Effector CD4-positive, alpha-beta T cell (primary cell): Measurements from ENCODE around the gene DSG3.
"Not testable (repeated sequence)": the region's sequence is repeated elsewhere in the genome, so short reads cannot be mapped to it uniquely, and the experiment has no call there.

Experiments
- DNase-seq: peaks from one replicate; pipeline ENCODE4 v3.0.0-alpha.2; 2020

The DSG3 gene

GRCh38 chr18:31494705-31495244 lies 47.2 kb downstream of the DSG3 start:
- DNase-seq, result not testable (repeated sequence)

- DNase-seq, result no peak
Measured at GRCh38 chr18:31497404-31497835, 49.9 kb downstream of the DSG3 start.

- DNase-seq, result no peak
Measured at GRCh38 chr18:31497836-31498573, 50.5 kb downstream of the DSG3 start, which contains the start of gene DSG2. Gene DSG2, plus strand, starts transcription at chr18:31498177. Its CDS starts 75 bp downstream, at chr18:31498252.

- DNase-seq, result no peak
Measured at GRCh38 chr18:31498574-31499524, 51.3 kb downstream of the DSG3 start.

DNA sequence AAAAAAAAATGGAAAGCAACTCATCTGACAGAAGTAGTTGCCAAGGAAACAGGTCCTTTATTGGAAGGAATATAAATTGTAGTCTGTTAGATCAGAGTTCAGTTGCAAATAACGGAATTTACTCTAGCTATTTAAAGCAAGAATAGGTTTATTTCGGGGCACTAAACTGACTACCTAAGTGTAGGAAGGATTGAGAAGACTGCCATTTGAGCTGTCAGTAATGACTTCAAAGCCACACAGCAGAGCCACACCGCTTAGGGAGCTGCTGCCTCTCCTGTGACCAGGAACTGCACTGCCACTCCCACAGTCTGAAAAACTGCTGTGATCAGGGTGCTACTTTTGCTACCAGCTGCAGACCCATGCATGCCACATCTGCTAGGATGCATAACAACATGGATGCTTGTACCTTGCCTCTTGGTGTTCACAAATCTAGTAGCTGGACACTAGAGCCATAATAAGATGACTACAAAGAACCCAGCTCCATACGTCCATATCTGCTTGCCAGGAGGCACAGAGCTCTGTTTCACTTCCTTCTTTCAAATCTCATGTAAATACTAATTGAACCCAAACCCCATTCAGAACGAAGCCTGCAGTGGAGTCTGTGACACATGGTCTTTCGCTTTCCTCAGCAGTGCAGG lies 52.6 kb downstream of the DSG3 start:
- no peak for DNase-seq

- no peak for DNase-seq
Measured at GRCh38 chr18:31503011-31503410, 55.5 kb downstream of the DSG3 start.

DNA sequence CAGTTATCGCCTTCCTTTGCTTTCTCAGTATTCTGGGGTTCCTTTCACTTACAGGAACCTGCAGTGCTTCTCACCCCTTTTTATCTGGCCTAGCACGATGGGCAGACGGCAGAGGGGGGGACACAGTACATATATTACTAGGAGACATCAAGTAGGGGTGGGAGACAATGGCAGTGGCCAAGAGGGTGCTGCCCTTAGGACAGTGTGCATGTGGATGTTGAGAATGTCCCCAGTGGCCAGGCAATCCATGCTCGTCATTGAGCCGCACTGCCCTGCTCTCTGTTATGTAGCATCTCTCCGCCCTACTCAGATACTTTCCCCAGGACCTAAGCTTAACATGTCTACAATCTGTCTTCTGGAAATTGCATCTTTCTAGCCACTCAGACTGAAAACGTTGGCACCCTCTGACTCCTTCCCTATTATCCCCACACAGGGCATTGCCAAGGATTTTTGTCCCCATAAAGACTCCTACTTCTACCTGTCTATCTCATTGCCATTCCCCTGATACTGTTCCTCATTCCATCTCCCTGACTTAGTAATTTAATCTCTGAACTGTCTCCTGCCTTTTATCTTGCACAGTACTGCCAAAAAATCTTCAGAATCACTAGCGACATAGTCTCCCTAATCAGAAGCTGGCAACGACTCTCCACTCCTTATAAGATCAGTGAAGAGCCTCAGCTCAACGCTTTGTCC lies 57.1 kb downstream of the DSG3 start:
- DNase-seq, result no peak

DNA sequence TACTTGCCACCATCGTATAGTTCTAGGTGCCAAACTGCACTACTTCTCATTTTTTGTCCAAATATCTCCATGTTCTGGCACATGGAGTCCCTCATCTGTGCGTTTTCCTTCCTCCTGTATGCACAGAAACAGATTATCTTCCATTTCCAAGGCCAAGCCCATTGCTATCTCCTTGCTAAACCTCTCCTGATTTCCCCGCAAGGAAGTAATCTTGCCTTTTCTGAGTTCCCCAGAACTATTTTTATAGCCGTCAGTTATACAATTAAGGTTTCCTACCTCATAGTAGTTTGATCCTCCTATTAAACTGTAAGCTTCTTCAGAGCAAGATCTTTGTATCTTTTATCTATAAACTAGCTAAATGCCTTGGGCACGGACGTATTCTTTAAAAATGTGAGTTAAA lies 57.6 kb downstream of the DSG3 start:
- no peak for DNase-seq

DNA sequence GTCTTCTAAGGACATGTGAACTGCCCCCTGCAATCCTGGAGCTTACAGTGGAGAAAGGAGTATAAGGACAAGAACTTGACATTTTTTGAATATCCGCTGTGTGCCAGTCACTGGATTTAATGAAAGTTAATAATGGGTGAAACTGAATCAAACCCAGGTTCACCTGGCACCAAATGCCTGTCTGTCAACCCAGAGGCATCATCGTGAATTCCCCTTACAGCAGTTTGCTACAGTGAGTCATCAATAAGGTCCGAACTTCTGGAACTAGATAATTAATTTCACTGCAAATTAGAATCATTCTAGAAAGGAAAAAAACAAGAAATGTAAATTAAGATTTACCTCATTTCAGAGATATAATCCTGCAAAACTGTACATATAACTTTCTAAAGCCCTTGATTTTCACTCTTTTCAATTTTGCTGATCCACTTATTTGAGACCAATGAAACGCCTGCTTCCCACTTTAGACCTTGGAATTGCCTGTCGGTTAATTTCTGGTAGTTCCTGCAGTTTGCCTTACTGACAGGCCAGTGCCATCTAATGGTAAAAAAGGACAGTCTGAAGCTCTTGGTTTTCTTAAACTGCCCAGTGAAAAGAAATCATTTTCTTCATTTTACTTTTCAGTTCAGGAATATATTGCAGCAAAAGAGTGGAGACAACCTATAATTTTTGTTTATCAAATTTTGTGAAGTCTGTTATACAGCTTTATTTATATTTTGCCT lies 58.6 kb downstream of the DSG3 start:
- no peak for DNase-seq

GRCh38 chr18:31507124-31507523 lies 59.6 kb downstream of the DSG3 start:
- DNase-seq, result not testable (repeated sequence)

DNA sequence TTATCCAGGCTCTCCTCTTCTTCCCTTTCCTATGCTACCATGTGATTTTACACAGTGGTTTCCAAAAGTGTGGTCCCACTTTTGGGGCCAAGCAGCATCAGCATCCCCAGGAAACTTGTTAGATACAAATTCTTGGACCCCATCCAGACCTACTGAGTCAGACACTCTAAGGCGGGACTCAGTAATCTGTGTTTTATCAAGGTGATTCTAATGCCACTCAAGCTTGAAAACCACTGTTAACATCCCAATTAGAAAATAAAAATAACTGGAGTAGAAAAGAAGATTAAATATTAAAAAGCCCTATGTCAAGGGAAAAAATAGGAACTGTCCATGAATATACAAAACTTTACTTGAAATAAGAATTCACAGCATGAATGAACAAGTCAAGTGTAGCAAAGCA lies 61.2 kb downstream of the DSG3 start:
- DNase-seq, result no peak

- DNase-seq, result no peak
Measured at GRCh38 chr18:31509571-31509970, 62.0 kb downstream of the DSG3 start.

GRCh38 chr18:31510319-31510718 lies 62.8 kb downstream of the DSG3 start:
- DNase-seq, result no peak

GRCh38 chr18:31511098-31511497 lies 63.6 kb downstream of the DSG3 start:
- DNase-seq, result no peak

DNA sequence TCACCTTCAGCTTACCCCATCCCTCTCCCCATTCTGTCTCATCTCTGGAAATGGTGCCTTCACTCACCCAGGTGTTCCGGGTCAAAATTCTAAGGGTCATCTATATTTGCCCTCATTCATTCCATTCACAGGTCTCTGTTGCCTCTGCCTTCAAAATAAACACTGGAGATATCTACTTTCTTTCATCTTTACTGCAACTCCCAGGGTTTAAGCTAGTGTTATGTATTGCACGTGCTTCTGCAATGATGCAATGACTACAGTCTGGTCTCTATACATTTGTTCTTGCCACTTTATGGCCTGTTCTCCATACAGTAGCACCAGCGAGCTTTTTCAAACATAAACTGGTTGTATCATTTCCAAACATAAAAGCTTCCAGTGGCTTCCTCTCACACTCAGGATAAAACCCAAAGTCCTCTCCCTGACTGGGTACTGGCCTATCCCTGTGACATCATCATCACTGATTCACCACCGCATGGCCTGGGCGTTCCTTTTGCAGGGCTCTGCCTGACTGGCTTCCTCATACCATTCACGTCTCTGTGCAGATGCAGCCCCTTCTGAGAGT lies 64.7 kb downstream of the DSG3 start:
- DNase-seq, result no peak

GRCh38 chr18:31513189-31513935 lies 65.8 kb downstream of the DSG3 start:
- DNase-seq, result no peak

- DNase-seq, result no peak
Measured at GRCh38 chr18:31516437-31516836, 68.9 kb downstream of the DSG3 start.

GRCh38 chr18:31526374-31526773 lies 78.8 kb downstream of the DSG3 start:
- no peak for DNase-seq
